Body of pancreas (tissue), 4 donors: ENCODE results near the gene EMP2. TPM values are rescaled to one million over a fixed set of nuclear protein-coding genes. Genes with fewer than 3 reads are reported as not detected.

Experiments
- ATAC-seq: fragments of 150-250 bp; one replicate; pipeline ENCODE4 v1.9.1; 2016
- DNase-seq, 4 donors: peaks; one replicate each; pipeline ENCODE4 v3.0.0-alpha.2; 2019
- H3K27ac ChIP-seq, 4 donors: fragments of 200-600 bp; sonication (generic); 1 replicate in 3 of 4; 2 replicates in 1 of 4; pipeline versions ENCODE4 v1.5.1 to v1.6.1; 2016 to 2019; ENCODE audit warnings: mild to moderate bottlenecking in 1 of 4, mixed read lengths in 1 of 4, moderate library complexity in 1 of 4
- H3K27me3 ChIP-seq, 2 donors: fragments of 200-600 bp; sonication (generic); one replicate each; pipeline ENCODE4 v1.6.0; 2016; ENCODE audit warnings: mild to moderate bottlenecking in 1 of 2
- H3K36me3 ChIP-seq, 2 donors: fragments of 200-600 bp; sonication (generic); replicated peaks in 1 of 2; 2 replicates each; pipeline ENCODE4 v1.5.1; 2016; ENCODE audit warnings: low read depth in 2 of 2; ENCODE audit not compliant: insufficient read depth in 1 of 2
- H3K4me1 ChIP-seq: fragments of 200-600 bp; sonication (generic); one replicate; pipeline ENCODE4 v1.6.0; 2016
- H3K4me3 ChIP-seq, 2 donors: fragments of 200-600 bp; sonication (generic); 1 replicate in 1 of 2; 2 replicates in 1 of 2; pipeline ENCODE4 v1.5.1; 2016 to 2019
- H3K9me3 ChIP-seq, 3 donors: fragments of 200-600 bp; sonication (generic); 1 replicate in 2 of 3; 2 replicates in 1 of 3; pipeline ENCODE4 v1.5.1; 2016
- POLR2A ChIP-seq, 3 donors: fragments of 450-650 bp; IDR thresholded peaks; one replicate each; pipeline ENCODE4 v1.6.1; 2016; ENCODE audit warnings: antibody characterized with exemption in 3 of 3, mild to moderate bottlenecking in 2 of 3
- WGBS, 2 donors: methylation state at CpG; one replicate each; pipeline ENCODE4 v1.1.5; 2017; 5-methylcytosine and 5-hydroxymethylcytosine counted together
- intact Hi-C: fragments of 100-400 bp; cut with DNase I; formaldehyde crosslinking; loops from one replicate; pipeline ENCODE4 v1.15.1; 2023
- total RNA-seq, 2 donors: library from RNA; depleted of rRNA; stranded (reverse); fragments of >200 nt; gene quantifications; one replicate each; pipeline ENCODE4 v1.1.0, GENCODE V29; 2016
- TF ChIP-seq, protein P1 (sequence below), 7 experiments: fragments of 450-650 bp in 4 of 7; fragments of 200-600 bp in 3 of 7; sonication (generic) in 3 of 7; IDR thresholded peaks; one replicate each; pipeline ENCODE4 v1.5.1; 2016 to 2019; ENCODE audit warnings: antibody characterized with exemption in 7 of 7

The EMP2 gene
- total RNA-seq, 2 donors from 2014 or later = 8.6 to 17.9 TPM

DNA sequence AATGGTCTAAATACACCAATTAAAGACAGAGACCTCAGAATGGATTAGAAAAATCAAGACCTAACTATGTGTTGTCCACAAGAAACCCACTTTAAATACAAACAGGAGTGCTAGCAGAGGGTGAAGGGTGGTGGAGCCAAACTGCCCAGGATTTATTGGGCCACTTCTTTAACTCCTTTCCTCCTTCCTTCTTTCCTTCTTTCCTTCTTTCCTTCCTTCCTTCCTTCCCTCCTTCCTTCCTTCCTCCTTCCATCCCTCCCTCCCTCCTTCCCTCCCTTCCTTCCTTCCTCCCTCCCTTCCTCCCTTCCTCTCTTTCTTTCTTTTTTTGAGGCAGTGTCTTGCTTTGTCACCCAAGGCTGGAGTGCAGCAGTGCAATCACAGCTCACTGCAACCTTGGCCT lies 34.3 kb upstream of the EMP2 start:
- TF ChIP-seq POLR2A (IDR thresholded peaks at IDR 0.05) = no peak
- TF ChIP-seq, protein P1, sequence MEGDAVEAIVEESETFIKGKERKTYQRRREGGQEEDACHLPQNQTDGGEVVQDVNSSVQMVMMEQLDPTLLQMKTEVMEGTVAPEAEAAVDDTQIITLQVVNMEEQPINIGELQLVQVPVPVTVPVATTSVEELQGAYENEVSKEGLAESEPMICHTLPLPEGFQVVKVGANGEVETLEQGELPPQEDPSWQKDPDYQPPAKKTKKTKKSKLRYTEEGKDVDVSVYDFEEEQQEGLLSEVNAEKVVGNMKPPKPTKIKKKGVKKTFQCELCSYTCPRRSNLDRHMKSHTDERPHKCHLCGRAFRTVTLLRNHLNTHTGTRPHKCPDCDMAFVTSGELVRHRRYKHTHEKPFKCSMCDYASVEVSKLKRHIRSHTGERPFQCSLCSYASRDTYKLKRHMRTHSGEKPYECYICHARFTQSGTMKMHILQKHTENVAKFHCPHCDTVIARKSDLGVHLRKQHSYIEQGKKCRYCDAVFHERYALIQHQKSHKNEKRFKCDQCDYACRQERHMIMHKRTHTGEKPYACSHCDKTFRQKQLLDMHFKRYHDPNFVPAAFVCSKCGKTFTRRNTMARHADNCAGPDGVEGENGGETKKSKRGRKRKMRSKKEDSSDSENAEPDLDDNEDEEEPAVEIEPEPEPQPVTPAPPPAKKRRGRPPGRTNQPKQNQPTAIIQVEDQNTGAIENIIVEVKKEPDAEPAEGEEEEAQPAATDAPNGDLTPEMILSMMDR (IDR thresholded peaks at IDR 0.05) = no peak
- intact Hi-C loops = no loop called here
- H3K27ac ChIP-seq = no peak overlapping the region
- peaks cover 5% of the 10 kb centered on the region for H3K4me1 ChIP-seq
- ATAC-seq (no peak), DNase-seq (no peak)
- no peaks in the 10 kb centered on the region for H3K27me3 ChIP-seq
- H3K9me3 ChIP-seq = no peaks in the 10 kb centered on the region
- no peak overlapping the region for H3K4me3 ChIP-seq
- no peaks in the 10 kb centered on the region for H3K36me3 ChIP-seq

DNA sequence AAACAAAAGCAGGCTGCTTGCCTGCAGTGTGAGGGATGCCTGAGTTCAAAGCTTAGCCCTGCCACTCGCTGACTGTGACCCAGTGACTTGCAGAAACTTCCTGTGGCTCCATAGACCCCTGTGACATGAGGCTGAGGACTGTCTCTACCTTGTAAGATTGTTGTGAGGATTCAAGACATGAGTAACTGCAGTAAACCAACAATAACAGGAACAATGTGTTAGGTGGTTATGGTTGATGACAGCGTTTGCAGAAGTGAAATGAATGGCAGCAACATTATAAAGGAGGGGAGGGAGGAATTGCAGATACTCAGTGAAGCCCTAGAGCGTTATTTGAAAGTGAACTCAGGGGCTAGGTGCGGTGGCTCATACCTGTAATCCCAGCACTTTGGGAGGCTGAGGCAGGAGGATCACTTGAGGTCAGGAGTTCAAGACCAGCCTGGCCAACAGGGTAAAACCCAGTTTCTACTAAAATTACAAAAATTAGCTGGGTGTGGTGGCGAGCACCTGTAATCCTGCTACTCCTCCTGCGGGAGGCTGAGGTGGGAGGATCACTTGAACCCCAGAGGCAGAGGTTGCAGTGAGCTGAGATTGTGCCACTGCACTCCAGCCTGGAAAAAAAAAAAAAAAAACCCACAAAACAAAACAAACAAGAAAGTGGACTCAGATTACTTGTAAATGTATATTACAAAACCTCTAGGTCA lies 33.5 kb upstream of the EMP2 start:
- no peak for DNase-seq
- 54 to 81% methylated on average over 6 of the region's 6 CpGs for WGBS, 2 donors
- H3K27me3 ChIP-seq = no peaks in the 10 kb centered on the region
- intact Hi-C loops = no loop called here
- no peaks in the 10 kb centered on the region for H3K36me3 ChIP-seq
- ATAC-seq = no peak
- H3K4me3 ChIP-seq = no peak overlapping the region
- no peaks in the 10 kb centered on the region for H3K4me1 ChIP-seq
- H3K9me3 ChIP-seq = no peaks in the 10 kb centered on the region
- TF ChIP-seq, protein P1 (IDR thresholded peaks at IDR 0.05) = no peak
- TF ChIP-seq POLR2A (IDR thresholded peaks at IDR 0.05) = no peak
- H3K27ac ChIP-seq = no peak overlapping the region

DNA sequence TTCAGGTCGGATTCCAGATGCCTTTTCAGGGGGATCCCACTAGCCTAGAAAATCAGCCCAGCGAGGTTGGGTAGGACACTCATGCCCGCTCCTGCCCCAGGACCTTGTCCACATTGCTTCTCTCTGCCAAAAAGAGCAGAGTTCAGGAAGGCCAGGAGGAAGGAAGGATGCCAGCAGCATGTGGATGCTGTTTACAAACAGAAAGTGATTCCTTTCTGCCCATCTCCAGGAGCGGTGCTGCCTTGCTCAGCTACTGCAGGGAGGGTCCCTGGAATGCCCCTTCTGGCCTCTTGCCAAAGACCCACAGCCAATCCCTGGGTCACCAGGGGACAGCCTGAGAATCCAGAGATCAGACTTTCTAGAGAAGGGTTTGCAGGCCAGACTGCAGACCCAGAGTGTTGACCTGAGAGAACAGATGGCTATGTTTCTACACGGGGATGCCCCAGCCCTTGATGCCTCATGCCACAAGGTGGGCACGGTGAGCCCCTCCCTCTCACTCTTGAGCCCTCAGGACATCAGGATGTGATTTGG lies 32.3 kb upstream of the EMP2 start:
- Histone ChIP-seq H3K27ac (no peak overlapping the region), H3K9me3 (no peaks in the 10 kb centered on the region), H3K4me1 (no peaks in the 10 kb centered on the region), H3K4me3 (no peak overlapping the region), H3K27me3 (no peaks in the 10 kb centered on the region), H3K36me3 (no peaks in the 10 kb centered on the region)
- DNase-seq (no peak), ATAC-seq (no peak)
- 33 to 57% methylated on average over 5 to 6 of the region's 6 CpGs for WGBS, 2 donors
- TF ChIP-seq POLR2A (IDR thresholded peaks at IDR 0.05) = no peak
- TF ChIP-seq, protein P1 (IDR thresholded peaks at IDR 0.05) = no peak
- intact Hi-C loops = no loop called here

DNA sequence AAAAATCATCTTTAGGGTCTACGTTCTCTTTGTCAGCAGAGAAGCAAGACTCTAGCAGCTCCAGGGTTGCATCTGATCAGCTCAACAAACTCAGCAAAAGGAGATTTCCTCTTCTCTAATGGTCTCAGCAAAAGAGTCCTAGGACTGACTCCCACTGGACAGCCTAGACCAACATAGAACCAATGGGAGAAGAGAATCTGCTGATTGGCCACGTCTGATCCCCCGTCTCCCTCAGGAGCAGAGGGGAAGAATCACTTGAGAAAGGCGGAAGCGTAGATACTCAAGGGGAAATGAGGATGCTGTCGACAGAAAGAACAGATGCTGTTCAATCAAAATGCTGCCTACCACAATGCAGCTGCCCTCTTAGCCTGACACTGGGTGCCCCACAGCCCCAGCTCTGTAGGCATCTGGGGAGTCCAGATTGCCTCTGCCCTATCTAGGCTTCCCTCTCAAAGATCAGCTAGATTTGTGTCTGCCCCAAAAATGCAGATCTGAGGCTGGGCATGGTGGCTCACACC lies 31.5 kb upstream of the EMP2 start:
- DNase-seq (no peak), ATAC-seq (no peak)
- no peak overlapping the region for H3K4me3 ChIP-seq
- no peaks in the 10 kb centered on the region for H3K36me3 ChIP-seq
- H3K4me1 ChIP-seq = no peaks in the 10 kb centered on the region
- no peak overlapping the region for H3K27ac ChIP-seq
- no peaks in the 10 kb centered on the region for H3K9me3 ChIP-seq
- 75 to 83% methylated on average over 6 of the region's 6 CpGs for WGBS, 2 donors
- TF ChIP-seq, protein P1 (IDR thresholded peaks at IDR 0.05) = no peak
- no peak for TF ChIP-seq POLR2A (IDR thresholded peaks at IDR 0.05)
- intact Hi-C loops = no loop called here
- no peaks in the 10 kb centered on the region for H3K27me3 ChIP-seq
